OCI-LY3 (cell line): ENCODE measurements around the gene HES4.

ENCODE experiments used
- H2AFZ ChIP-seq: fragments of 200-600, 300-600 bp; shearing (Covaris generic); 2 replicates; pipeline ENCODE4 v1.6.0; 2014; ENCODE audit warnings: antibody characterized with exemption, low read depth, low read length
- H3K27ac ChIP-seq: fragments of 200-600, 300-600 bp; sonication (generic); 2 replicates; pipeline ENCODE4 v1.5.1; 2014; ENCODE audit warnings: mild to moderate bottlenecking, low read length, moderate library complexity, mixed read lengths
- H3K27me3 ChIP-seq: fragments of 200-600, 300-600 bp; sonication (generic); 2 replicates; pipeline ENCODE4 v1.6.1; 2014; ENCODE audit warnings: low read depth, low read length, mixed read lengths
- H3K36me3 ChIP-seq: fragments of 200-600, 300-600 bp; sonication (generic); replicated peaks from 2 replicates; pipeline ENCODE3; 2014; ENCODE audit warnings: low read depth, low read length, mixed read lengths
- H3K4me1 ChIP-seq: fragments of 300-600, 200-600 bp; sonication (generic); 2 replicates; pipeline ENCODE4 v1.6.1; 2014; ENCODE audit warnings: low read length, mixed read lengths
- H3K4me2 ChIP-seq: fragments of 200-600, 300-600 bp; sonication (generic); 2 replicates; pipeline ENCODE4 v1.6.1; 2014; ENCODE audit warnings: low read length, mixed read lengths
- H3K4me3 ChIP-seq: fragments of 300-600, 200-600 bp; sonication (generic); 2 replicates; pipeline ENCODE4 v1.5.1; 2014; ENCODE audit warnings: antibody characterized with exemption, mild to moderate bottlenecking, low read length, moderate library complexity
- H3K79me2 ChIP-seq: fragments of 300-600, 200-600 bp; shearing (Covaris generic); 2 replicates; pipeline ENCODE4 v1.6.1; 2014; ENCODE audit warnings: mild to moderate bottlenecking, low read length, mixed read lengths
- H3K9ac ChIP-seq: fragments of 300-600, 200-600 bp; shearing (Covaris generic); 2 replicates; pipeline ENCODE4 v1.6.0; 2014; ENCODE audit warnings: mild to moderate bottlenecking, low read length, moderate library complexity
- H3K9me3 ChIP-seq: fragments of 200-600, 300-600 bp; shearing (Covaris generic); 2 replicates; pipeline ENCODE4 v1.6.1; 2014; ENCODE audit warnings: low read length, mixed read lengths; ENCODE audit not compliant: insufficient read depth
- H4K20me1 ChIP-seq: fragments of 200-600, 300-600 bp; sonication (generic); 2 replicates; pipeline ENCODE4 v1.6.1; 2016; ENCODE audit warnings: low read length, mixed read lengths; ENCODE audit not compliant: insufficient read depth
- EZH2phosphoT487 ChIP-seq: fragments of 200-600 bp; shearing (Covaris generic); IDR thresholded peaks from 2 replicates; pipeline ENCODE4 v1.6.1; 2018; ENCODE audit warnings: antibody characterized with exemption, mixed run types, low read depth
- TF ChIP-seq, protein P1 (sequence below): fragments of 200-600, 300-600 bp; sonication (generic); IDR thresholded peaks from 2 replicates; pipeline ENCODE4 v1.5.1; 2014; ENCODE audit warnings: antibody characterized with exemption, low read length, low read depth

HES4 gene

DNA sequence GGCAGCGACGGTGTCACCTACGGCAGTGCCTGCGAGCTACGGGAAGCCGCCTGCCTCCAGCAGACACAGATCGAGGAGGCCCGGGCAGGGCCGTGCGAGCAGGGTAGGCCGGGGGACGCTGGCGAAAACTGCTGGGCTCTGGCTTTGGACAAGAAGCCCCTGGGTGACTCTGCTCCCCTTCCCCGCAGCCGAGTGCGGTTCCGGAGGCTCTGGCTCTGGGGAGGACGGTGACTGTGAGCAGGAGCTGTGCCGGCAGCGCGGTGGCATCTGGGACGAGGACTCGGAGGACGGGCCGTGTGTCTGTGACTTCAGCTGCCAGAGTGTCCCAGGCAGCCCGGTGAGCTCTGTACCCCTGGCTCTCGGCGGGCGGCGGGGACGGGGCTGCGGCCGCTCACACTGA is 44.0 kb upstream of the HES4 start:
- H3K79me2 ChIP-seq, result no peaks in the 10 kb centered on the region
- TF ChIP-seq, protein P1, sequence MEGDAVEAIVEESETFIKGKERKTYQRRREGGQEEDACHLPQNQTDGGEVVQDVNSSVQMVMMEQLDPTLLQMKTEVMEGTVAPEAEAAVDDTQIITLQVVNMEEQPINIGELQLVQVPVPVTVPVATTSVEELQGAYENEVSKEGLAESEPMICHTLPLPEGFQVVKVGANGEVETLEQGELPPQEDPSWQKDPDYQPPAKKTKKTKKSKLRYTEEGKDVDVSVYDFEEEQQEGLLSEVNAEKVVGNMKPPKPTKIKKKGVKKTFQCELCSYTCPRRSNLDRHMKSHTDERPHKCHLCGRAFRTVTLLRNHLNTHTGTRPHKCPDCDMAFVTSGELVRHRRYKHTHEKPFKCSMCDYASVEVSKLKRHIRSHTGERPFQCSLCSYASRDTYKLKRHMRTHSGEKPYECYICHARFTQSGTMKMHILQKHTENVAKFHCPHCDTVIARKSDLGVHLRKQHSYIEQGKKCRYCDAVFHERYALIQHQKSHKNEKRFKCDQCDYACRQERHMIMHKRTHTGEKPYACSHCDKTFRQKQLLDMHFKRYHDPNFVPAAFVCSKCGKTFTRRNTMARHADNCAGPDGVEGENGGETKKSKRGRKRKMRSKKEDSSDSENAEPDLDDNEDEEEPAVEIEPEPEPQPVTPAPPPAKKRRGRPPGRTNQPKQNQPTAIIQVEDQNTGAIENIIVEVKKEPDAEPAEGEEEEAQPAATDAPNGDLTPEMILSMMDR, result no peak
- no peak for TF ChIP-seq EZH2phosphoT487
- H3K27ac ChIP-seq, result no peak overlapping the region
- H3K4me1 ChIP-seq, result peaks cover 8% of the 10 kb centered on the region
- no peak overlapping the region for H2AFZ ChIP-seq
- H3K4me2 ChIP-seq, result no peak overlapping the region
- H3K36me3 ChIP-seq, result no peaks in the 10 kb centered on the region
- no peaks in the 10 kb centered on the region; the same call in 1 of the 2 replicates for H4K20me1 ChIP-seq
- no peak overlapping the region for H3K9ac ChIP-seq
- no peaks in the 10 kb centered on the region for H3K27me3 ChIP-seq
- H3K4me3 ChIP-seq, result no peak overlapping the region
- H3K9me3 ChIP-seq, result no peaks in the 10 kb centered on the region

DNA sequence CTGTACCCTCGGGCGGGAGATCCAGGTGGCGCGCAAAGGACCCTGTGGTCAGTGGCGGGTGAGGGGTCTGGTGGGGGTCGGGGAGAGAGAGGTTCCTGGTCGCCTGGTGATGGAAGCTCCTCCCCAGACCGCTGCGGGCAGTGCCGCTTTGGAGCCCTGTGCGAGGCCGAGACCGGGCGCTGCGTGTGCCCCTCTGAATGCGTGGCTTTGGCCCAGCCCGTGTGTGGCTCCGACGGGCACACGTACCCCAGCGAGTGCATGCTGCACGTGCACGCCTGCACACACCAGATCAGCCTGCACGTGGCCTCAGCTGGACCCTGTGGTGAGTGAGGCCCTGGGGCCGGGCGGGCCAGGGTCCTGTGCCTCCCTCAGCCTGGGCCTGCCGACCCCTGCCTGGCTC is 43.5 kb upstream of the HES4 start:
- Histone ChIP-seq H3K4me1 (peaks cover 13% of the 10 kb centered on the region), H3K9me3 (no peaks in the 10 kb centered on the region), H3K36me3 (no peaks in the 10 kb centered on the region), H3K27me3 (peaks cover 2% of the 10 kb centered on the region; the same call in 1 of the 2 replicates), H3K4me2 (no peak overlapping the region), H3K9ac (no peak overlapping the region), H4K20me1 (peaks cover 2% of the 10 kb centered on the region; the same call in 1 of the 2 replicates), H3K27ac (no peak overlapping the region), H2AFZ (no peak overlapping the region), H3K4me3 (no peak overlapping the region), H3K79me2 (no peaks in the 10 kb centered on the region)
- TF ChIP-seq EZH2phosphoT487, result no peak
- TF ChIP-seq, protein P1, result no peak

DNA sequence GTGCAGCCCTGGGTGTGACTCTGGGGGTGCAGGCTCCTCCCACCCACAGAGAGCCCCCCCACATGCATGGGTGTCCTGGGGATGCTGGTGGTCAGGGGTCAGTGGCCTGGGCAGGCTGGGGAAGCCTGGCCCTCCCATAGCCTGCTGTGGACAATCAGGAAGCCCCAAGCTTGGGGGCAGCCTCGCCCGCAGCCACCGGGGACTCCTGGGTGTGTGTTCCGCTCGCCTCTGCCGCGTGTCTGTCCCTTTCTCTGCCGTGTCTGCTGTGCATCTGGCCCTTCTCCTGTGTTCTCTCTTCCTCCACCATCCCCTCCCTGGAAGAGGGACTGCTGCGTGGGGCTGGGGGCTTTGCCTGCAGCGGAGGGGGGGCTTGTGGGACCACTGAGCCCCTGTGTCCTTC is 42.9 kb upstream of the HES4 start:
- H3K9ac ChIP-seq, result no peak overlapping the region
- H3K4me1 ChIP-seq, result peaks cover 17% of the 10 kb centered on the region
- H2AFZ ChIP-seq, result no peak overlapping the region
- no peak overlapping the region for H3K27ac ChIP-seq
- H3K4me2 ChIP-seq, result no peak overlapping the region
- H4K20me1 ChIP-seq, result peaks cover 6% of the 10 kb centered on the region; the same call in 1 of the 2 replicates
- no peak for TF ChIP-seq EZH2phosphoT487
- TF ChIP-seq, protein P1, result no peak
- H3K36me3 ChIP-seq, result no peaks in the 10 kb centered on the region
- no peak overlapping the region for H3K4me3 ChIP-seq
- no peaks in the 10 kb centered on the region for H3K79me2 ChIP-seq
- no peaks in the 10 kb centered on the region for H3K9me3 ChIP-seq
- H3K27me3 ChIP-seq, result peaks cover 5% of the 10 kb centered on the region; the same call in 1 of the 2 replicates

DNA sequence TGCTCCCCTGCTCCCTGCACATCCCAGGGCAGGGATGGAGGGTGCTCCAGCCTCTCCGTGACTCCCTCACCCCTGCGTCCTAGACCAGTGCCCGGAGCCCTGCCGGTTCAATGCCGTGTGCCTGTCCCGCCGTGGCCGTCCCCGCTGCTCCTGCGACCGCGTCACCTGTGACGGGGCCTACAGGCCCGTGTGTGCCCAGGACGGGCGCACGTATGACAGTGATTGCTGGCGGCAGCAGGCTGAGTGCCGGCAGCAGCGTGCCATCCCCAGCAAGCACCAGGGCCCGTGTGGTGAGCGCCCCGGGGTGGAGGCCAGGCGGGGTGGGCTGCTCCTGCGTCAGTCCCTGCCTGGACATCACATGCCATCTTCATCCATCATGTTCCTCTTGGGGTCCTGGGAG is 42.0 kb upstream of the HES4 start:
- Histone ChIP-seq H3K9ac (no peak overlapping the region), H4K20me1 (peaks cover 6% of the 10 kb centered on the region; the same call in 1 of the 2 replicates), H3K9me3 (no peaks in the 10 kb centered on the region), H3K27ac (no peak overlapping the region), H3K79me2 (no peaks in the 10 kb centered on the region), H3K4me2 (no peak overlapping the region), H3K4me1 (peaks cover 17% of the 10 kb centered on the region), H3K27me3 (peaks cover 8% of the 10 kb centered on the region; the same call in 1 of the 2 replicates), H2AFZ (no peak overlapping the region), H3K36me3 (no peaks in the 10 kb centered on the region), H3K4me3 (no peak overlapping the region)
- TF ChIP-seq, protein P1, result no peak
- TF ChIP-seq EZH2phosphoT487, result no peak
